GM18517 (cell line): ENCODE measurements around the gene OS9.
"Not testable (repeated sequence)": the region's sequence is repeated elsewhere in the genome, so short reads cannot be mapped to it uniquely, and the experiment has no call there.

Source experiments
- ATAC-seq: cut with Tn5 transposase; IDR thresholded peaks from one replicate; pipeline ENCODE4 v1.9.1; 2021; ENCODE audit warnings: mild to moderate bottlenecking, moderate library complexity; ENCODE audit not compliant: unreplicated experiment

Gene OS9, protein sequence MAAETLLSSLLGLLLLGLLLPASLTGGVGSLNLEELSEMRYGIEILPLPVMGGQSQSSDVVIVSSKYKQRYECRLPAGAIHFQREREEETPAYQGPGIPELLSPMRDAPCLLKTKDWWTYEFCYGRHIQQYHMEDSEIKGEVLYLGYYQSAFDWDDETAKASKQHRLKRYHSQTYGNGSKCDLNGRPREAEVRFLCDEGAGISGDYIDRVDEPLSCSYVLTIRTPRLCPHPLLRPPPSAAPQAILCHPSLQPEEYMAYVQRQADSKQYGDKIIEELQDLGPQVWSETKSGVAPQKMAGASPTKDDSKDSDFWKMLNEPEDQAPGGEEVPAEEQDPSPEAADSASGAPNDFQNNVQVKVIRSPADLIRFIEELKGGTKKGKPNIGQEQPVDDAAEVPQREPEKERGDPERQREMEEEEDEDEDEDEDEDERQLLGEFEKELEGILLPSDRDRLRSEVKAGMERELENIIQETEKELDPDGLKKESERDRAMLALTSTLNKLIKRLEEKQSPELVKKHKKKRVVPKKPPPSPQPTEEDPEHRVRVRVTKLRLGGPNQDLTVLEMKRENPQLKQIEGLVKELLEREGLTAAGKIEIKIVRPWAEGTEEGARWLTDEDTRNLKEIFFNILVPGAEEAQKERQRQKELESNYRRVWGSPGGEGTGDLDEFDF

DNA sequence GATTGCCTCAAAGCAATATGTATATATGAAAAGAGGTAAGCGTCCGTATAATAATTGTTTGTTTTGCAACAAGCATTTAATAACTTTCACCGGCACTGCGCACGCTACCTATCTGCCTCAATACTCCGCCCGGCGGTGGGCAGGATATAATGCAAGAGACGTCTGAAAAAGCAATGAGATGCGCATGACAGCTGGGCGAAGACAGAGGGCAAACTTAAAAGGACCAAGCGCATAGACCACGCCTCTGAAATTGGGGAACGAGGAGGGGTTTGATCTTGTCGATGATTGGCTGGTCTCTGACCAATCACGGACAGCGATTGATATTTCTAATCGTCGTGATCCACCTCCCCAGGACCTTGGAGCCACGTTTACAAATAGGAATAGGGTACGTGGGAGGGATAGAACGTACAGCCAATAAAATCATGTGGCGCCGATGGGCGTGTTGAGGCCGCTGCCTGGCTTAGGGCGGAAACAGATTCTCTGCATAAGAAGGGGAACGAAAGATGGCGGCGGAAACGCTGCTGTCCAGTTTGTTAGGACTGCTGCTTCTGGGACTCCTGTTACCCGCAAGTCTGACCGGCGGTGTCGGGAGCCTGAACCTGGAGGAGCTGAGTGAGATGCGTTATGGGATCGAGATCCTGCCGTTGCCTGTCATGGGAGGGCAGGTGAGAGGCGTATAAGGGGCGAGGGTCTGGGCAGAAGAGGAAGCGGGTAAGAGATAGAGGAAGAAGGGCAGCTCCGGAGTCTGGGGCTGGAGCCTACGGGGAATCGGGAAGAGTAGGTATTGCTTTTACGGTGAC is at the start of gene OS9:
Gene OS9, plus strand, starts transcription at position 474 of the 800 bp plus-strand sequence. Its CDS starts 30 bp downstream, at position 504.
- ATAC-seq, result peak; percentile 97

DNA sequence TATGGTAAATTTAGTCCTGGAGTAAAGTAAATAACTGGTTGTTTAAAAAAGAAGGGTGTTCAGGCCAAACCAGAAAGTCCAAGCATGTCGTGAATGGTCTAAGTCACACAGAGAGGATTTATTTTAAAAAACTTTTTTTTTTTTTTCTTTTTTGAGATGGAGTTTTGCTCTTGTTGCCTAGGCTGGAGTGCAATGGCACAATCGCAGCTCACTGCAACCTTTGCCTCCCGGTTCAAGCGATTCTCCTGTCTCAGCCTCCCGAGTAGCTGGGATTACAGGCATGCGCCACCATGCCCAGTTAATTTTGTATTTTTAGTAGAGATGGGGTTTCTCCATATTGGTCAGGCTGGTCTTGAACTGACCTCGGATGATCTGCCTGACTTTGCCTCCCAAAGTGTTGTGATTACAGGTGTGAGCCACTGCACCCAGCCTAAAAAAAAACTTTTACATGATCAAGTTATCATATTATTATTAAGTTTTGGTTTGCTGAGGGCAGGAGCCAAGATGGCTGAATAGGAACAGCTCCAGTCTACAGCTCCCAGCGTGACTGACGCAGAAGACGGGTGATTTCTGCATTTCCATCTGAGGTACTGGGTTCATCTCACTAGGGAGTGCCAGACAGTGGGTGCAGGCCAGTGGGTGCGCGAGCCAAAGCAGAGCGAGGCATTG is 47.8 kb upstream of the OS9 start:
- not testable (repeated sequence) for ATAC-seq

DNA sequence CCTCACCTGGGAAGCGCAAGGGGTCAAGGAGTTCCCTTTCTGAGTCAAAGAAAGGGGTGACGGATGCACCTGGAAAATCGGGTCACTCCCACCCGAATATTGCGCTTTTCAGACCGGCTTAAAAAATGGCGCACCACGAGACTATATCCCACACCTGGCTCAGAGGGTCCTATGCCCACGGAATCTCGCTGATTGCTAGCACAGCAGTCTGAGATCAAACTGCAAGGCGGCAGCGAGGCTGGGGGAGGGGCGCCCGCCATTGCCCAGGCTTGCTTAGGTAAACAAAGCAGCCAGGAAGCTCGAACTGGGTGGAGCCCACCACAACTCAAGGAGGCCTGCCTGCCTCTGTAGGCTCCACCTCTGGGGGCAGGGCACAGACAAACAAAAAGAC is 47.3 kb upstream of the OS9 start:
- ATAC-seq, result not testable (repeated sequence)

GRCh38 chr12:57654042-57654441 is 39.9 kb upstream of the OS9 start:
- no peak for ATAC-seq

GRCh38 chr12:57655541-57656240 is 38.2 kb upstream of the OS9 start:
- ATAC-seq, result no peak

- not testable (repeated sequence) for ATAC-seq
Measured at GRCh38 chr12:57656408-57656807, 37.5 kb upstream of the OS9 start.

DNA sequence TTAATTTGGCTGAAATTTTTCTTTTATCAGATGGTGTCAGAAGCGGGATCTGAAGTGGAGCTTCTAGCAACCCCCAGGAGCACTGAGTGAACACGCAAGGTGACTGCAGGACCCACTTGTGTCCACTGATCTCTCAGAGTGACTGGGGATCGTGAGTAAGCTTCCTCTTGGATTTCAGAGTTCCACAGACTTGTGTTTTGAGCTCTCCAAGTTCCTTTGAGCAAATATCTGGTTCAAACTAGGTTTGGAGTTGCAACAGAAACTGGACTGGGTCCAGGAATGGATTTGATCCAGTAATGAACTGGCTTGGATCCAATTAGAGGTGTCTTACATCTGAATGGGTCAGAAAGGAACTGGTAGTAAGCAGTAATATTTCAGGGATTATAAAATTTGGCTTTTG is 36.2 kb upstream of the OS9 start:
- ATAC-seq, result no peak

GRCh38 chr12:57658890-57659289 is 35.0 kb upstream of the OS9 start:
- ATAC-seq, result no peak

DNA sequence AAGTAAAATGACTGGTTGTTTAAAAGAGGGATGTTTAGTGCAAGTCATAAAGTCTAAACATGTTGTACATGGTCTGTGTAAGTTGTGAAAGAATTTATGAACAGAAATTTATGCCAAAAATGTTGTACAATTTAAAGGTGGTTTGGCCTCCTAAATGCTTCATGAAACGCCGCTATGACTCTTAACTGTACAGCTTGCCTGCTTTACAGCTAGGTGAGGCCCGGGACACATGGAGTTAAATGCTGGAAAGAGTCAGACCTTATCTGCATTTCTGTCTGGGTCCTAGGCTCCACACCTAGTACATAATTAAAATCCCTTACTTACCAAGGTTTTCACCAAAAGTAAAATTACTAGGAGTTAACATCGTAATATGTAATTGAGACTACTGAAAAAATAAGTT is 32.6 kb upstream of the OS9 start:
- ATAC-seq, result no peak

DNA sequence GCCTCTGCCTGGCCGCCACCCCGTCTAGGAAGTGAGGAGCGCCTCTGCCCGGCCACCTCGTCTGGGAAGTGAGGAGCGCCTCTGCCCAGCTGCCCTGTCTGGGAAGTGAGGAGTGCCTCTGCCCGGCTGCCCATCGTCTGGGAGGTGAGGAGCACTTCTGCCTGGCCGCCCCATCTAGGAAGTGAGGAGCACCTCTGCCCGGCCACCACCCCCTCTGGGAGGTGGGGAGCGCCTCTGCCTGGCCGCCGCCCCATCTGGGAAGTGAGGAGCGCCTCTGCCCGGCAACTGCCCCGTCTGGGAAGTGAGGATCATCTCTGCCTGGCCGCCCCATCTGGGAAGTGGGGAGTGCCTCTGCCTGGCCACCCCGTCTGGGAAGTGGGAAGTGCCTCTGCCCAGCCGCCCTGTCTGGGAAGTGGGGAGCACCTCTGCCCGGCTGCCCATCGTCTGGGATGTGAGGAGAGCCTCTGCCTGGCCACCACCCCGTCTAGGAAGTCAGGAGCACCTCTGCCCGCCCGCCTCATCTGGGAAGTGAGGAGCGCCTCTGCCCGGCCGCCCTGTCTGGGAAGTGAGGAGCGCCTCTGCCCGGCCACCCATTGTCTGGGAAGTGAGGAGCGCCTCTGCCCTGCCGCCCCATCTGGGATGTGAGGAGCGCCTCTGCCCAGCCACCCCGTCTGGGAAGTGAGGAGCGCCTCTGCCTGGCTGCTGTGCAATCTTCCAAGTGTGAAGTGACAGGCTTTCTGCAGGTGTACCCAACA is 28.7 kb upstream of the OS9 start:
- ATAC-seq, result not testable (repeated sequence)

DNA sequence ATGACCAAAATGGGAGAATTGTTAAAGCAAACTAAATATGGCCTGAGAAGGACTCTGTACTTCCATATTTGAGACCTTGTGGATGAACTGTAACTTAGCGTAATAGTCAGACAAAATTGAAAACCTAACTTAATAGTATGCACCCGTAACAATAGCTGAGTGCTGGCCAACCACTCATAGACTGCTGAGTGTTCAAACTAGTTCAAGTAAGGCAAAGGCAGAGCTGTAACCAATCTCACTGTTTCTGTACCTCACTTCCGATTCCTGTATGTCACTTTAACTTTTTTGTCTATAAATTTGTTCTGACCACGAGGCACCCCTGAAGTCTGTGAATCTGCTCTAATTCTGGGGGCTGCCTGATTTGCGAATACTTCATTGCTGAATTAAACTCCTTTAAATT is 27.0 kb upstream of the OS9 start:
- ATAC-seq, result no peak

GRCh38 chr12:57669691-57670090 is 24.2 kb upstream of the OS9 start:
- ATAC-seq, result not testable (repeated sequence)

GRCh38 chr12:57671811-57672210 is 22.1 kb upstream of the OS9 start:
- ATAC-seq, result not testable (repeated sequence)

- ATAC-seq, result no peak
Measured at GRCh38 chr12:57672801-57673200, 21.1 kb upstream of the OS9 start.

DNA sequence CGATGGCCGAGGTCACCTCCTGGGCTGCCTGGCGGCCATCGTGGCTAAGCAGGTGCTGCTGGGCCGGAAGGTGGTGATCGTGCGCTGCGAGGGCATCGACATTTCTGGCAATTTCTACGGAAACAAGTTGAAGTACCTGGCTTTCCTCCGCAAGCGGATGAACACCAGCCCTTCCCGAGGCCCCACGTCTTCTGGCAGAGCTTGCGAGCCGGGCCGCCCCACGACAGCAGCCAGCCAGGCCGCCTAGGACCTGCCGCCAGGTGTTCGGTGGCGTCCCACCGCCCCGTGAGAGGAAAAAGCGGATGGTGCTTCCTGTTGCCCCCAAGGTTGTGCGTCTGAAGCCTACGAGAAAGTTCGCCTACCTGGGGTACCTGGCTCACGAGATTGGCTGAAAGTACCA is 19.2 kb upstream of the OS9 start:
- ATAC-seq, result no peak

GRCh38 chr12:57677947-57678346 is 16.0 kb upstream of the OS9 start:
- not testable (repeated sequence) for ATAC-seq

- ATAC-seq, result no peak
Measured at GRCh38 chr12:57679697-57680096, 14.2 kb upstream of the OS9 start.

- no peak for ATAC-seq
Measured at GRCh38 chr12:57687862-57688261, 6.1 kb upstream of the OS9 start.

- no peak for ATAC-seq
Measured at GRCh38 chr12:57688931-57689330, 5.0 kb upstream of the OS9 start.

- ATAC-seq, result no peak
Measured at GRCh38 chr12:57692500-57692899, 1.4 kb upstream of the OS9 start.
